ENCODE results near the gene EFCAB5.
"Not testable (repeated sequence)": the region's sequence is repeated elsewhere in the genome, so short reads cannot be mapped to it uniquely, and the experiment has no call there.

The EFCAB5 gene

GRCh38 chr17:30021708-30022317, 80.4 kb downstream of the EFCAB5 start:
- FAIRE-seq: no peak

- FAIRE-seq: not testable (repeated sequence)
These were observed 83.9 kb downstream of the EFCAB5 start for GRCh38 chr17:30025325-30025724.

- FAIRE-seq: no peak
These were observed 86.2 kb downstream of the EFCAB5 start for GRCh38 chr17:30027676-30028075.

- FAIRE-seq: no peak
These were observed 89.9 kb downstream of the EFCAB5 start for GRCh38 chr17:30031214-30031869.

GRCh38 chr17:30035369-30035768, 93.9 kb downstream of the EFCAB5 start:
- FAIRE-seq: no peak

- FAIRE-seq: peak; percentile 88
These were observed 99.5 kb downstream of the EFCAB5 start for GRCh38 chr17:30040719-30041518.

- no peak for FAIRE-seq
These were observed 100.1 kb downstream of the EFCAB5 start for GRCh38 chr17:30041551-30041950.

- FAIRE-seq: no peak
These were observed 120.9 kb downstream of the EFCAB5 start for GRCh38 chr17:30062372-30062771.

- no peak for FAIRE-seq
These were observed 123.3 kb downstream of the EFCAB5 start for GRCh38 chr17:30064738-30065137.

GRCh38 chr17:30068465-30068864, 127.0 kb downstream of the EFCAB5 start:
- no peak for FAIRE-seq

- FAIRE-seq: no peak
These were observed 132.8 kb downstream of the EFCAB5 start for GRCh38 chr17:30074254-30074653.

- FAIRE-seq: no peak
These were observed 133.3 kb downstream of the EFCAB5 start for GRCh38 chr17:30074730-30075129.

- no peak for FAIRE-seq
These were observed 141.3 kb downstream of the EFCAB5 start for GRCh38 chr17:30082773-30083172.

GRCh38 chr17:30084788-30085187, 143.4 kb downstream of the EFCAB5 start:
- no peak for FAIRE-seq

- no peak for FAIRE-seq
These were observed 145.5 kb downstream of the EFCAB5 start for GRCh38 chr17:30086896-30087295.

GRCh38 chr17:30087431-30087830, 146.0 kb downstream of the EFCAB5 start:
- FAIRE-seq: not testable (repeated sequence)

- no peak for FAIRE-seq
These were observed 149.8 kb downstream of the EFCAB5 start for GRCh38 chr17:30091121-30091670.

GRCh38 chr17:30091771-30092170, 150.3 kb downstream of the EFCAB5 start:
- FAIRE-seq: no peak

GRCh38 chr17:30092886-30093285, 151.5 kb downstream of the EFCAB5 start:
- FAIRE-seq: no peak

GRCh38 chr17:30093463-30094147, 152.2 kb downstream of the EFCAB5 start:
- FAIRE-seq: peak; percentile 76

- FAIRE-seq: peak; percentile 90
These were observed 154.2 kb downstream of the EFCAB5 start for GRCh38 chr17:30095507-30096244.

- FAIRE-seq: no peak
These were observed 160.4 kb downstream of the EFCAB5 start for GRCh38 chr17:30101686-30102390.

All from TTC549 (cell line).